ENCODE measurements around the gene NLGN1.

GRCh38 chr3:173531602-173532001 lies 134.1 kb downstream of the NLGN1 start:
- TF ChIP-seq CTCF (IDR thresholded peaks at IDR 0.05) (no peak), EZH2 (IDR thresholded peaks at IDR 0.05) (no peak), EZH2phosphoT487 (IDR thresholded peaks at IDR 0.05) (no peak)
